Activated T-cell treated with anti-CD3 and anti-CD28 coated beads for 1 hour (primary cell): Measurements from ENCODE around the gene DCAF8L1.
"Not testable (repeated sequence)": the region's sequence is repeated elsewhere in the genome, so short reads cannot be mapped to it uniquely, and the experiment has no call there.

Experiments used
- DNase-seq: peaks from one replicate; pipeline ENCODE4 v3.0.0-alpha.2; 2020; ENCODE audit warnings: low read depth

Gene DCAF8L1

GRCh38 chrX:27981349-27981748, at the start of gene DCAF8L1:
Gene DCAF8L1 (minus strand): TSS chrX:27981449. CDS start chrX:27981334, 115 bp downstream.
- DNase-seq: no peak

GRCh38 chrX:28022371-28022770, 41.1 kb upstream of the DCAF8L1 start:
- no peak for DNase-seq

GRCh38 chrX:28016823-28017222, 35.6 kb upstream of the DCAF8L1 start:
- DNase-seq: no peak

GRCh38 chrX:28015993-28016392, 34.7 kb upstream of the DCAF8L1 start:
- DNase-seq: no peak

GRCh38 chrX:28010875-28011274, 29.6 kb upstream of the DCAF8L1 start:
- no peak for DNase-seq

- DNase-seq: no peak
Measured at GRCh38 chrX:27998666-27999065, 17.4 kb upstream of the DCAF8L1 start.

- no peak for DNase-seq
Measured at GRCh38 chrX:27997622-27998021, 16.4 kb upstream of the DCAF8L1 start.

- DNase-seq: no peak
Measured at GRCh38 chrX:27996132-27996531, 14.9 kb upstream of the DCAF8L1 start.

GRCh38 chrX:27995611-27996010, 14.4 kb upstream of the DCAF8L1 start:
- no peak for DNase-seq

GRCh38 chrX:27987862-27988646, 6.8 kb upstream of the DCAF8L1 start:
- DNase-seq: no peak

- not testable (repeated sequence) for DNase-seq
Measured at GRCh38 chrX:27976934-27977333, 4.3 kb downstream of the DCAF8L1 start.

GRCh38 chrX:27976284-27976683, 5.0 kb downstream of the DCAF8L1 start:
- no peak for DNase-seq

- no peak for DNase-seq
Measured at GRCh38 chrX:27968878-27969277, 12.4 kb downstream of the DCAF8L1 start.

GRCh38 chrX:27968352-27968751, 12.9 kb downstream of the DCAF8L1 start:
- DNase-seq: no peak

- no peak for DNase-seq
Measured at GRCh38 chrX:27966955-27967354, 14.3 kb downstream of the DCAF8L1 start.

- DNase-seq: no peak
Measured at GRCh38 chrX:27966492-27966891, 14.8 kb downstream of the DCAF8L1 start.

GRCh38 chrX:27965348-27965747, 15.9 kb downstream of the DCAF8L1 start:
- not testable (repeated sequence) for DNase-seq

- no peak for DNase-seq
Measured at GRCh38 chrX:27964432-27964831, 16.8 kb downstream of the DCAF8L1 start.

GRCh38 chrX:27960410-27960809, 20.8 kb downstream of the DCAF8L1 start:
- not testable (repeated sequence) for DNase-seq

GRCh38 chrX:27953171-27953570, 28.1 kb downstream of the DCAF8L1 start:
- no peak for DNase-seq

- DNase-seq: no peak
Measured at GRCh38 chrX:27933361-27933760, 47.9 kb downstream of the DCAF8L1 start.
